IMR-90 (cell line): ENCODE data around the gene SAA1. TPM values are rescaled to one million over a fixed set of nuclear protein-coding genes. Genes with fewer than 3 reads are reported as not detected.

Experiments used
- ATAC-seq: fragments of 200-7000 bp; cut with Tn5 transposase; 2 replicates; pipeline ENCODE4 v1.9.1; 2020; ENCODE audit warnings: low read depth, mild to moderate bottlenecking, moderate library complexity
- BruUV-seq: library from RNA; stranded (reverse); fragments of 400-500 nt; replicated peaks from 2 replicates; lab custom pipeline; 2021; lab: Mats Ljungman, UMichigan
- CTCF ChIA-PET: fragments of 300-600 bp; formaldehyde crosslinking; extraction: SDS; loops from one replicate; lab custom pipeline; 2021; ENCODE audit warnings: antibody characterized with exemption; lab: Yijun Ruan, JAX
- POLR2A ChIA-PET: fragments of 300-600 bp; sonication (Branson Sonifier 250); formaldehyde crosslinking; loops from one replicate; lab custom pipeline; 2022; ENCODE audit warnings: antibody characterized with exemption; ENCODE audit not compliant: unreplicated experiment; lab: Charles Lee
- DNase-seq: peaks from one replicate; pipeline ENCODE4 v3.0.0; 2013
- H2AFZ ChIP-seq: replicated peaks from 2 replicates; pipeline ENCODE3; 2013; ENCODE audit warnings: low read length, mild to moderate bottlenecking; ENCODE audit not compliant: poor library complexity
- H2AK5ac ChIP-seq: 2 replicates; pipeline ENCODE4 v1.6.1; 2013; ENCODE audit warnings: low read depth, low read length, inconsistent platforms
- H2AK9ac ChIP-seq: replicated peaks from 2 replicates; pipeline ENCODE3; 2013; ENCODE audit warnings: mild to moderate bottlenecking, low read depth, low read length, moderate library complexity; ENCODE audit not compliant: poor library complexity
- H2BK120ac ChIP-seq: 2 replicates; pipeline ENCODE4 v1.6.1; 2013; ENCODE audit warnings: low read depth, low read length, inconsistent platforms
- H2BK15ac ChIP-seq: 3 replicates; pipeline ENCODE4 v1.6.1; 2013; ENCODE audit warnings: low read depth, low read length, inconsistent platforms
- H2BK20ac ChIP-seq: 2 replicates; pipeline ENCODE4 v1.6.1; 2013; ENCODE audit warnings: low read depth, mild to moderate bottlenecking, inconsistent platforms, low read length, moderate library complexity
- H2BK5ac ChIP-seq: 2 replicates; pipeline ENCODE4 v1.6.1; 2013; ENCODE audit warnings: mild to moderate bottlenecking, low read depth, low read length, inconsistent platforms; ENCODE audit not compliant: poor library complexity, severe bottlenecking
- H3K14ac ChIP-seq: replicated peaks from 2 replicates; pipeline ENCODE4 v1.6.1; 2013; ENCODE audit warnings: low read depth, low read length, inconsistent platforms
- H3K18ac ChIP-seq: 2 replicates; pipeline ENCODE4 v1.6.1; 2013; ENCODE audit warnings: low read depth, low read length, control low read depth
- H3K23ac ChIP-seq: 2 replicates; pipeline ENCODE4 v1.6.1; 2013; ENCODE audit warnings: low read depth, low read length, inconsistent platforms
- H3K27ac ChIP-seq: 2 replicates; pipeline ENCODE4 v1.5.1; 2013; ENCODE audit warnings: mild to moderate bottlenecking, control low read depth, low read length; ENCODE audit not compliant: insufficient read depth
- H3K27me3 ChIP-seq: 2 replicates; pipeline ENCODE4 v1.6.1; 2013; ENCODE audit warnings: low read length; ENCODE audit not compliant: control insufficient read depth, insufficient read depth
- H3K36me3 ChIP-seq: 2 replicates; pipeline ENCODE4 v1.6.1; 2013; ENCODE audit warnings: low read length, mixed read lengths; ENCODE audit not compliant: control insufficient read depth, insufficient read depth
- H3K4ac ChIP-seq: 2 replicates; pipeline ENCODE4 v1.6.1; 2013; ENCODE audit warnings: low read depth, low read length, inconsistent platforms
- H3K4me1 ChIP-seq: 2 replicates; pipeline ENCODE4 v1.6.1; 2013; ENCODE audit warnings: low read length, mixed read lengths; ENCODE audit not compliant: control insufficient read depth, insufficient read depth
- H3K4me2 ChIP-seq: 2 replicates; pipeline ENCODE4 v1.6.1; 2013; ENCODE audit warnings: low read depth, mild to moderate bottlenecking, control low read depth, low read length, moderate library complexity
- H3K4me3 ChIP-seq: 2 replicates; pipeline ENCODE4 v1.5.1; 2013; ENCODE audit warnings: low read depth, mild to moderate bottlenecking, control low read depth, low read length, moderate library complexity; ENCODE audit not compliant: insufficient read depth
- H3K56ac ChIP-seq: 2 replicates; pipeline ENCODE4 v1.6.1; 2013; ENCODE audit warnings: low read length, inconsistent platforms; ENCODE audit not compliant: insufficient read depth; ENCODE audit errors: extremely low read depth
- H3K79me1 ChIP-seq, 2 experiments: 2 replicates each; pipeline ENCODE4 v1.6.1; 2013; ENCODE audit warnings: low read length in 2 of 2, inconsistent platforms in 1 of 2, low read depth in 1 of 2
- H3K9ac ChIP-seq: 2 replicates; pipeline ENCODE4 v1.6.1; 2013; ENCODE audit warnings: low read depth, low read length, control low read depth
- H3K9me1 ChIP-seq: 2 replicates; pipeline ENCODE4 v1.6.1; 2013; ENCODE audit warnings: low read length, inconsistent platforms; ENCODE audit not compliant: insufficient read depth
- H3K9me3 ChIP-seq: 2 replicates; pipeline ENCODE4 v1.6.1; 2013; ENCODE audit warnings: low read length; ENCODE audit not compliant: control insufficient read depth, insufficient read depth
- H4K20me1 ChIP-seq: 2 replicates; pipeline ENCODE4 v1.6.1; 2013; ENCODE audit warnings: low read length, inconsistent platforms; ENCODE audit not compliant: insufficient read depth
- H4K5ac ChIP-seq: 2 replicates; pipeline ENCODE4 v1.6.1; 2013; ENCODE audit warnings: mild to moderate bottlenecking, low read depth, low read length, control low read depth
- H4K8ac ChIP-seq, 2 experiments: 2 replicates each; pipeline ENCODE4 v1.6.1; 2013; ENCODE audit warnings: low read depth in 2 of 2, low read length in 2 of 2, control low read depth in 1 of 2, inconsistent platforms in 1 of 2
- H4K91ac ChIP-seq: 2 replicates; pipeline ENCODE4 v1.6.1; 2013; ENCODE audit warnings: low read depth, low read length, inconsistent platforms; ENCODE audit not compliant: insufficient read depth
- BHLHE40 ChIP-seq: fragments of 150-350 bp; IDR thresholded peaks from 2 replicates; pipeline ENCODE4 v1.6.1; 2016; ENCODE audit warnings: mild to moderate bottlenecking, low read depth, low read length
- CEBPB ChIP-seq: IDR thresholded peaks from 2 replicates; pipeline ENCODE4 v1.6.1; 2012; ENCODE audit warnings: low read depth, low read length, improper control_type of control experiment
- CHD1 ChIP-seq: IDR thresholded peaks from 2 replicates; pipeline ENCODE4 v1.6.1; 2012; ENCODE audit warnings: low read depth, low read length, improper control_type of control experiment
- MAZ ChIP-seq: IDR thresholded peaks from 2 replicates; pipeline ENCODE4 v1.6.1; 2012; ENCODE audit warnings: low read depth, mild to moderate bottlenecking, low read length, improper control_type of control experiment, moderate library complexity, borderline replicate concordance
- NFE2L2 ChIP-seq: fragments of 150-350 bp; IDR thresholded peaks from 2 replicates; pipeline ENCODE4 v1.6.1; 2016; ENCODE audit warnings: low read depth, mild to moderate bottlenecking, low read length
- POLR2A ChIP-seq: IDR thresholded peaks from 2 replicates; pipeline ENCODE4 v1.6.1; 2012; ENCODE audit warnings: mild to moderate bottlenecking, low read depth, low read length
- RAD21 ChIP-seq: IDR thresholded peaks from 2 replicates; pipeline ENCODE4 v1.6.1; 2012; ENCODE audit warnings: low read length, improper control_type of control experiment
- RCOR1 ChIP-seq: IDR thresholded peaks from 2 replicates; pipeline ENCODE4 v1.6.1; 2012; ENCODE audit warnings: mild to moderate bottlenecking, low read length, improper control_type of control experiment; ENCODE audit not compliant: insufficient replicate concordance
- RFX5 ChIP-seq: IDR thresholded peaks from 2 replicates; pipeline ENCODE4 v1.8.0; 2012; ENCODE audit warnings: low read depth, mild to moderate bottlenecking, low read length, moderate library complexity
- WGBS, 2 experiments: methylation state at CpG; one replicate each; pipeline versions ENCODE4 v1.1.5 to v1.1.7; 2013; ENCODE audit warnings: missing lambda C conversion rate in 2 of 2; ENCODE audit not compliant: insufficient read length in 1 of 2; ENCODE audit errors: extremely low coverage in 2 of 2; 5-methylcytosine and 5-hydroxymethylcytosine counted together
- dilution Hi-C: fragments of 300-500 bp; cut with HindIII; formaldehyde crosslinking; loops from one replicate; pipeline ENCODE4 v1.14.3; 2018; ENCODE audit warnings: low sequenced_read_pairs; ENCODE audit not compliant: unreplicated experiment
- in situ Hi-C: fragments of 300-500 bp; cut with MboI; formaldehyde crosslinking; loops from 3 replicates; pipeline ENCODE4 v1.14.3; 2019; ENCODE audit warnings: low sequenced_read_pairs, inconsistent platforms, mixed read lengths
- intact Hi-C: fragments of 100-400 bp; cut with micrococcal nuclease; formaldehyde crosslinking; loops from 2 replicates; pipeline ENCODE4 v1.10.0; 2022
- polyA plus RNA-seq, 3 experiments: library from polyadenylated mRNA; depleted of rRNA; stranded (reverse); fragments of >200 nt; gene quantifications; 2 replicates each; pipeline ENCODE4 v1.2.3, GENCODE V29; 2012; ENCODE audit warnings: low replicate concordance in 1 of 3
- total RNA-seq: library from RNA; depleted of rRNA; stranded (reverse); fragments of >200 nt; gene quantifications from 2 replicates; pipeline ENCODE4 v1.2.3, GENCODE V29; 2012
- TF ChIP-seq, protein P1 (sequence below): fragments of 150-350 bp; IDR thresholded peaks from 2 replicates; pipeline ENCODE4 v1.6.1; 2017; ENCODE audit warnings: mild to moderate bottlenecking, antibody characterized with exemption, low read length, low read depth
- TF ChIP-seq, protein P2 (sequence below): fragments of 150-350 bp; IDR thresholded peaks from 2 replicates; pipeline ENCODE4 v1.6.1; 2016; ENCODE audit warnings: low read depth, mild to moderate bottlenecking, low read length, moderate library complexity, borderline replicate concordance
- TF ChIP-seq, protein P3 (sequence below): conservative IDR thresholded peaks from 2 replicates; pipeline ENCODE4 v1.5.1; 2012; ENCODE audit warnings: mild to moderate bottlenecking, low read depth, low read length, improper control_type of control experiment

SAA1 gene
- total and polyA plus RNA-seq, 2 of the 4 experiments (the other 2 are of a cell fraction): not detected

DNA sequence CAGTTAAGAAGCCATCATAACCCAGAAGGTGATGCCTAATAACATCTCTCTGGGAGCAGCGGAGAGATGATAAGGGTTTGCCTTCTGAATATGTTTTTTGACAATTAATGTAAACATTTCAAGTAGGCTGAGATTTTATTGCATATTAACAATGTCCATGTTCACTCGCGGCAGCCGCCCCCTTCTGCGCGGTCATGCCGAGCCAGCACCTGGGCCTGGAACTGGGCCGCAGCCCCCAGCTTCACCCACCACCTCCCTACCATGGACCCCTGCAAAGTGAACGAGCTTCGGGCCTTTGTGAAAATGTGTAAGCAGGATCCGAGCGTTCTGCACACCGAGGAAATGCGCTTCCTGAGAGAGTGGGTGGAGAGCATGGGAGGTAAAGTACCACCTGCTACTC is 4.3 kb upstream of the SAA1 start:
- TF ChIP-seq RAD21: no peak
- no peak for TF ChIP-seq BHLHE40
- TF ChIP-seq MAZ: no peak
- TF ChIP-seq, protein P1, sequence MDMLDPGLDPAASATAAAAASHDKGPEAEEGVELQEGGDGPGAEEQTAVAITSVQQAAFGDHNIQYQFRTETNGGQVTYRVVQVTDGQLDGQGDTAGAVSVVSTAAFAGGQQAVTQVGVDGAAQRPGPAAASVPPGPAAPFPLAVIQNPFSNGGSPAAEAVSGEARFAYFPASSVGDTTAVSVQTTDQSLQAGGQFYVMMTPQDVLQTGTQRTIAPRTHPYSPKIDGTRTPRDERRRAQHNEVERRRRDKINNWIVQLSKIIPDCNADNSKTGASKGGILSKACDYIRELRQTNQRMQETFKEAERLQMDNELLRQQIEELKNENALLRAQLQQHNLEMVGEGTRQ: no peak
- TF ChIP-seq CEBPB: no peak
- TF ChIP-seq, protein P2, sequence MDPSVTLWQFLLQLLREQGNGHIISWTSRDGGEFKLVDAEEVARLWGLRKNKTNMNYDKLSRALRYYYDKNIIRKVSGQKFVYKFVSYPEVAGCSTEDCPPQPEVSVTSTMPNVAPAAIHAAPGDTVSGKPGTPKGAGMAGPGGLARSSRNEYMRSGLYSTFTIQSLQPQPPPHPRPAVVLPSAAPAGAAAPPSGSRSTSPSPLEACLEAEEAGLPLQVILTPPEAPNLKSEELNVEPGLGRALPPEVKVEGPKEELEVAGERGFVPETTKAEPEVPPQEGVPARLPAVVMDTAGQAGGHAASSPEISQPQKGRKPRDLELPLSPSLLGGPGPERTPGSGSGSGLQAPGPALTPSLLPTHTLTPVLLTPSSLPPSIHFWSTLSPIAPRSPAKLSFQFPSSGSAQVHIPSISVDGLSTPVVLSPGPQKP: no peak
- no peak for TF ChIP-seq RCOR1
- TF ChIP-seq CHD1: no peak
- TF ChIP-seq, protein P3, sequence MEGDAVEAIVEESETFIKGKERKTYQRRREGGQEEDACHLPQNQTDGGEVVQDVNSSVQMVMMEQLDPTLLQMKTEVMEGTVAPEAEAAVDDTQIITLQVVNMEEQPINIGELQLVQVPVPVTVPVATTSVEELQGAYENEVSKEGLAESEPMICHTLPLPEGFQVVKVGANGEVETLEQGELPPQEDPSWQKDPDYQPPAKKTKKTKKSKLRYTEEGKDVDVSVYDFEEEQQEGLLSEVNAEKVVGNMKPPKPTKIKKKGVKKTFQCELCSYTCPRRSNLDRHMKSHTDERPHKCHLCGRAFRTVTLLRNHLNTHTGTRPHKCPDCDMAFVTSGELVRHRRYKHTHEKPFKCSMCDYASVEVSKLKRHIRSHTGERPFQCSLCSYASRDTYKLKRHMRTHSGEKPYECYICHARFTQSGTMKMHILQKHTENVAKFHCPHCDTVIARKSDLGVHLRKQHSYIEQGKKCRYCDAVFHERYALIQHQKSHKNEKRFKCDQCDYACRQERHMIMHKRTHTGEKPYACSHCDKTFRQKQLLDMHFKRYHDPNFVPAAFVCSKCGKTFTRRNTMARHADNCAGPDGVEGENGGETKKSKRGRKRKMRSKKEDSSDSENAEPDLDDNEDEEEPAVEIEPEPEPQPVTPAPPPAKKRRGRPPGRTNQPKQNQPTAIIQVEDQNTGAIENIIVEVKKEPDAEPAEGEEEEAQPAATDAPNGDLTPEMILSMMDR: no peak
- no peak for TF ChIP-seq POLR2A
- TF ChIP-seq NFE2L2: no peak
- TF ChIP-seq RFX5: no peak
- dilution Hi-C loops: no loop called here
- H3K18ac ChIP-seq: no peak overlapping the region
- H3K9ac ChIP-seq: no peak overlapping the region
- H3K9me1 ChIP-seq: no peaks in the 10 kb centered on the region
- no peak overlapping the region for H3K4ac ChIP-seq
- H2BK20ac ChIP-seq: no peak overlapping the region
- H3K4me2 ChIP-seq: no peak overlapping the region
- no peak overlapping the region for H3K4me3 ChIP-seq
- no peak overlapping the region for H3K27ac ChIP-seq
- H3K27me3 ChIP-seq: peaks cover 14% of the 10 kb centered on the region
- H3K14ac ChIP-seq: no peak overlapping the region
- ATAC-seq (no peak), DNase-seq (no peak)
- intact Hi-C loops: no loop called here
- no peak overlapping the region for H2BK5ac ChIP-seq
- no peaks in the 10 kb centered on the region for H3K9me3 ChIP-seq
- in situ Hi-C loops: no loop called here
- H3K23ac ChIP-seq: no peak overlapping the region
- WGBS, 2 experiments: no CpG with 5 or more reads among the region's 14 CpGs
- no peak overlapping the region for H4K5ac ChIP-seq
- H2AFZ ChIP-seq: no peak overlapping the region
- BruUV-seq: no TSS peak
- no peaks in the 10 kb centered on the region for H4K20me1 ChIP-seq
- no peak overlapping the region for H2BK120ac ChIP-seq
- no peaks in the 10 kb centered on the region for H3K4me1 ChIP-seq
- H2AK9ac ChIP-seq: no peak overlapping the region
- ChIA-PET POLR2A (no interaction called here), CTCF (no interaction called here)
- no peak overlapping the region for H4K91ac ChIP-seq
- no peak overlapping the region for H4K8ac ChIP-seq
- no peaks in the 10 kb centered on the region for H3K79me1 ChIP-seq
- H2AK5ac ChIP-seq: no peak overlapping the region
- no peak overlapping the region for H2BK15ac ChIP-seq
- no peak overlapping the region for H3K56ac ChIP-seq
- no peaks in the 10 kb centered on the region for H3K36me3 ChIP-seq
